KBM-7 (cell line): Measurements from ENCODE around the gene TEX261.

Experiments
- DNase-seq: peaks from one replicate; pipeline ENCODE4 v3.0.0-alpha.2; 2015
- in situ Hi-C: fragments of 300-500 bp; cut with MboI; formaldehyde crosslinking; loops from 2 replicates; pipeline ENCODE4 v1.14.3; 2020; ENCODE audit warnings: low sequenced_read_pairs, low pct_unique_long_range_greater_than_20kb, mixed read lengths

Gene TEX261

GRCh38 chr2:70984228-70984575 lies 10.5 kb downstream of the TEX261 start:
- in situ Hi-C loops = no loop called here
- no peak for DNase-seq

GRCh38 chr2:70983506-70984227 lies 11.0 kb downstream of the TEX261 start:
- in situ Hi-C loops = no loop called here
- no peak for DNase-seq

GRCh38 chr2:70982971-70983370 lies 11.7 kb downstream of the TEX261 start:
- DNase-seq = no peak
- in situ Hi-C loops = no loop called here

- DNase-seq = no peak
- in situ Hi-C loops = no loop called here
These were observed 12.5 kb downstream of the TEX261 start for GRCh38 chr2:70981866-70982810.

- in situ Hi-C loops = no loop called here
- DNase-seq = no peak
These were observed 13.3 kb downstream of the TEX261 start for GRCh38 chr2:70981421-70981820.

GRCh38 chr2:70979626-70980025 lies 15.0 kb downstream of the TEX261 start:
- DNase-seq = no peak
- in situ Hi-C loops = no loop called here

GRCh38 chr2:70979180-70979488 lies 15.5 kb downstream of the TEX261 start:
- in situ Hi-C loops = no loop called here
- DNase-seq = no peak

GRCh38 chr2:70978341-70979179 lies 16.1 kb downstream of the TEX261 start, which contains the start of gene ANKRD53:
Gene ANKRD53 (plus strand): TSS chr2:70978630. CDS start chr2:70978646, 16 bp downstream.
- in situ Hi-C loops = no loop called here
- no peak for DNase-seq

- DNase-seq = no peak
These were observed 17.0 kb downstream of the TEX261 start for GRCh38 chr2:70977605-70978205.

GRCh38 chr2:70975237-70975636 lies 19.4 kb downstream of the TEX261 start:
- no peak for DNase-seq
- in situ Hi-C loops = no loop called here

More at GRCh38 chr2:70977605-70978205, 17.0 kb downstream of the TEX261 start:
- in situ Hi-C loops = no loop called here

- in situ Hi-C loops = loop anchor here (25.0 kb wide), 1 partner anchor 187 kb away; the partner anchor contains the start of gene FIGLA
- no peak for DNase-seq
These were observed 20.1 kb downstream of the TEX261 start for GRCh38 chr2:70974592-70974991.

- in situ Hi-C loops = loop anchor here (25.0 kb wide), 1 partner anchor 180 kb away; the partner anchor contains the start of gene FIGLA
- no peak for DNase-seq
These were observed 27.5 kb downstream of the TEX261 start for GRCh38 chr2:70967189-70967588.

- DNase-seq = no peak
- in situ Hi-C loops = loop anchor here (25.0 kb wide), 1 partner anchor 179 kb away; the partner anchor contains the start of gene FIGLA
These were observed 28.0 kb downstream of the TEX261 start for GRCh38 chr2:70966681-70967080.

- DNase-seq = no peak
- in situ Hi-C loops = loop anchor here (25.0 kb wide), 1 partner anchor 178 kb away; the partner anchor contains the start of gene FIGLA
These were observed 29.2 kb downstream of the TEX261 start for GRCh38 chr2:70965506-70965905.

GRCh38 chr2:70964596-70965386 lies 29.9 kb downstream of the TEX261 start:
- DNase-seq = peak; percentile 73
- in situ Hi-C loops = loop anchor here (25.0 kb wide), 1 partner anchor 177 kb away; the partner anchor contains the start of gene FIGLA

- in situ Hi-C loops = loop anchor here (25.0 kb wide), 1 partner anchor 177 kb away; the partner anchor contains the start of gene FIGLA
- no peak for DNase-seq
These were observed 30.5 kb downstream of the TEX261 start for GRCh38 chr2:70964133-70964532.

- DNase-seq = no peak
- in situ Hi-C loops = loop anchor here (25.0 kb wide), 1 partner anchor 176 kb away; the partner anchor contains the start of gene FIGLA
These were observed 31.5 kb downstream of the TEX261 start for GRCh38 chr2:70962885-70963878.
